HG03159 (cell line): Measurements from ENCODE around the gene PTPRS.

ENCODE experiments used
- ATAC-seq: cut with Tn5 transposase; IDR thresholded peaks from one replicate; pipeline ENCODE4 v1.9.1; 2021; ENCODE audit warnings: mild to moderate bottlenecking, moderate library complexity; ENCODE audit not compliant: unreplicated experiment

Gene PTPRS

DNA sequence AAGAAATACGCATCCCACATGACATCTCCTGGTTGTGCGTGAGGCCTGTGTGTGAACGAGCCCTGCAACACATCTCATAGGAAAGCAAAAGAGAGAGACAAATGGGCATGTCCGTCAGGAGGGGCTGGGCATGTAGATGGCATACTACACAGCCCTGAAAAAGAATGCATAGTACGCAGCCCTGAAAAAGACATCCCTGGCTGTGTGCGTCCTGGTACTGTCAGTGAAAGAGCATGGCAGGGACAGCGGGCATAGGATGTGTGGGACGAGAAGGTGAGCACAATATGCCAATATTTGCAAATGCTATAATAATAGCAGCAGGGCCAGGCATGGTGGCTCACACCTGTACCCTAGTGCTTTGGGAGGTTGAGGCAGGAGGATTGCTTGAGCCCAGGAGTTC lies 28.6 kb downstream of the PTPRS start:
- ATAC-seq, result no peak

GRCh38 chr19:5309438-5310204 lies 31.0 kb downstream of the PTPRS start:
- no peak for ATAC-seq

DNA sequence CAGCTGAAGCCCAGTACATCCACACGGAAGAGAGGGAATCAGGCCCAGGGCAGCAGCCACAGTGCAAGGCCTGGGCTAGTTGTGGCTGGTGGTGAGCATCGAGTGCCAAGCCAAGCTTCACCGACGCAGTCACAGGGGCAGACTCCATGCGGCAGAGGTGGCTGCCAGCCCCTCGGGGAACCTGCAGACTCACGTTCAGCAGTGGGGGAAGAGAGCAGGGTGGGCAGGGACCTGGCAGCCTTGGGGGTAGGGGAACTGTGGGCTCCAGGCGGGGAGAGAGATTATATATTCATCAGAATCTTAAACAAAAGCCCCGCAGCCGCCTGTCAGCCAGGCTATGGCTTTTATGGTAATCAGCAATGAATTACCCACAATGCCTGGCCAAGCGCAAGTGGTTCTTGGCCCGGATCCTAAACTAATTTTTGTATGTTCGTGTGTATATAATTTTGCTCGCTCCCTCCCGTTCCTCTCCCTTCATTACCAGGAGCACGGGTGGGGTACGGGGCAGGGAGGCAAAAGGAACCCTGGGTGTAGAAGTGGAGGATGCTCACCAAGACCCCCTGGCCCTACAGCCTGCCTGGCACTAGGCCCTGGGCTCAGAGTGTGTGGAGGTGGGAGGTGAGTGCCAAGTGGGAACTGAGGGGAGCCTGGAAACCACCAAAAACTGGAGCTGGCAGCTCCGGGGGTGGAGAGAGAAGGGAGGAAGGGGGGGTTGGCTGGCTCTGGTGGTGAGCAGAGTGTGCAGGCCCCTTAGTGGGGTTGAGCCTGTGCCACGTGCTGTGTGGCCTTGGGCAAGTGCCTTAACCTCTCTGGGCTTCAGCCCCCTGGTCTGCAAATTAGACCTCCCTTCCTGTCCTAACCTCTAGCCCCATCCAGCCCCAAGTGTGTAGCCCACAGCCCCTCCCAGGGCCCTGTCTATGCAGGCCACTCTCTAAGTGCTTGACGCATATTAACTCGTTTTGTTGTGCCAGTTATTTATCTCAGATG lies 31.9 kb downstream of the PTPRS start:
- no peak for ATAC-seq

- ATAC-seq, result no peak
Measured at GRCh38 chr19:5307655-5308054, 33.0 kb downstream of the PTPRS start.

DNA sequence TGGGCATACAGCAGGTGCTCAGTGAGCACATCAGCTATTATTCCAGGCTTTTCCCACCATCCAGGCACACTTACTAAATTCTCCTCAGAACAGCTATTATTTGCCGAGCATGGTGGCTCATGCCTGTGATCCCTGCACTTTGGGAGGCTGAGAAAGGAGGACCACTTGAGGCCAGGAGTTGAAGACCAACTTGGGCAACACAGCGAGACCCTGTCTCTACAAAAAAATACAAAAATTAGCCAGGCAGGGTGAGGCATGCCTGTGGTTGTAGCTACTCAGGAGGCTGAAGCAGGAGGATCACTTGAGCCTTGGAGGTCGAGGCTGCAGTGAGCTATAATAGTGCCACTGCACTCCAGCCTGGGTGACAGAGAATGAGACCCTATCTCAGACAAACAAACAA lies 35.4 kb downstream of the PTPRS start:
- no peak for ATAC-seq

DNA sequence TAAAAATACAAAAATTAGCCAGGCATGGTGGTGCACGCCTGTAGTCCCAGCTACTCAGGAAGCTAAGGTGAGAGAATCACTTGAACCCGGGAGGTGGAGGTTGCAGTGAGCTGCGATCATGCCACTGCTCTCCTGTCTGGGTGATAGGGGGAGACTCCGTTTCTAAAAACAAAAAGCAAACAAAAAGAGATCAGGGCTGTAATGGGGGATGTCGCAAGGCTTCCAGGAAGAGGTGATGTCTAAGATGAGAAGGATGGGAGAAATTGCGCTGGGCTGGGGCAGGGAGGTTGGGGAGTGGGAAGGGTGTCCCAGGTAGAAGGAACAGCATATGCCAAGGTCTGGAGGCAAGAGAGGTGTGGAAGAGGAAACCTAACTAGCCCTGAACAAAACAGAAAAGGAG lies 36.1 kb downstream of the PTPRS start:
- ATAC-seq, result no peak

DNA sequence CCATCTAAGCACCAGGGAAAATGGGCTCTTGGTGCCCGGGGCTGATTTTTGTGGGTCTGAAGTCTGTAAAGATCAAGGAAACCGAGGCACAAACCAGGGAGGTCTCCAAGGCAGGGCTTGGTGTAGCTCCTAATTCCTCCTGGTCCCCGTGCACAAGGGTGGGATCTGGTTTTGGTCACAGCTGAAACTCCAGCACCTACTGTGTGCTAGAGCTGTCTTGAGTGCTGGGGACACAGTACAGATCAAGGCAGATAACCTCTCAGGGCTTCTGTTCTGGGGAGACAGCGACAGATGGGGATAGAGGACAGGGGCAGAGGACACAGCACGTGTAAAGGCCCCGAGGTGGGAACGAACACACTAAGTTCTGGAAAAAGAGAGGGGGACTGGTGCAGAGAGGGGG lies 37.4 kb downstream of the PTPRS start:
- ATAC-seq, result no peak

GRCh38 chr19:5302396-5302795 lies 38.2 kb downstream of the PTPRS start:
- ATAC-seq, result no peak

DNA sequence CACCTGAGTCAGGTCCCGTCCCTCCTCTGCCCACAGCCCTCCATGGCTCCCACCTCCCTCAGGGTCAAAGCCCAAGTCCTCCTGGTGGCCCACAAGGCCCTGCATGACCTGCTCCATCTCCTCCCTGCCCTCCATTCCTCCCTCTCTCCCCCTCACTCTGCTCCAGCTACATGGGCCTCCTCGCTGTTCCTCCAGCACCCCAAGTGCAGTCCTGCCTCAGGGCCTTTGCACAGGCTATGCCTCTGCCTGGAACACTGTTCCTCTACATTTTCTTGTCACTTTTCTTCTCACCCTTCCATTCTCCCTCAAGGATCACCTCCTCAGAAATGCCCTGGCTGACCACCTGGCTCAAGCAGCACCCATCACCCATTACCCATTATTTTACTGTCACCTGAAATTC lies 41.5 kb downstream of the PTPRS start:
- no peak for ATAC-seq

GRCh38 chr19:5298471-5298901 lies 42.1 kb downstream of the PTPRS start:
- ATAC-seq, result no peak

DNA sequence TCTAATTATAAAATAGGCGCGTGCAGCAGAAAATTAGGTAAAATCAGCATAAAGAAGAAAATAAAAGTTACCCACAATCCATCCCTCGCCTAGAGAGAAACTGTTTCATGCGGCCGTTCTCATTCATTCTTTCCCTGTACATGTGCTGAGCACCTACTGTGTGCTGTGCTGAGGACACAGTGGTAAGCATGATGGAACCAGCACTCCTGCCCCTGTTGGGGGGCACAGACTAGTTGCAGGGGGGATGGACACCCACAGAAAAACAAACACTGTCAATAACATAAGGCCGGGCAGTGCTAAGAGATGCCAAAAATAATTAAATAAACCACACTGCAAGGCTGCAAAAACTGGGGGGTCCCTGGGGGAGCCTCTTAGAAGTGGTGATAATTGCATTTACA lies 43.3 kb downstream of the PTPRS start:
- ATAC-seq, result no peak

GRCh38 chr19:5296457-5297271 lies 43.9 kb downstream of the PTPRS start:
- ATAC-seq, result no peak

DNA sequence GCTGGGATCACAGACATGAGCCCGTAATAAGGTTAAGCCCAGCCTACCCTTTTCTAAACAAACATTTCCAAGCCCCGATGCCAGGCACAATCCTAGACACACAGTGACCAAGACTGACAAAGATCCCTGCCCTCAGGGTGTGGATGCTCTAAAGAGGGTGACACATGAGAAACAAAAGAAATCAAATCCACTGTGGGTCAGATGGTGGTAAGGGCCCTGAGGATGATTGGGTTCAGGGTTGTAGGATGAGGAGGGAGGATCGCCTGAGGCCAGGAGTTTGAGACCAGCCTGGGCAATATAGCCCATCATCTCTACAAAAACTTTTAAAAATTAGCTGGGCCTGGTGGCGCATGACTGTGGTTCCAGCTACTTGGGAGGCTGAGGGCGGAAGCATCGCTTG lies 44.6 kb downstream of the PTPRS start:
- ATAC-seq, result no peak

- no peak for ATAC-seq
Measured at GRCh38 chr19:5294403-5295160, 46.0 kb downstream of the PTPRS start.

DNA sequence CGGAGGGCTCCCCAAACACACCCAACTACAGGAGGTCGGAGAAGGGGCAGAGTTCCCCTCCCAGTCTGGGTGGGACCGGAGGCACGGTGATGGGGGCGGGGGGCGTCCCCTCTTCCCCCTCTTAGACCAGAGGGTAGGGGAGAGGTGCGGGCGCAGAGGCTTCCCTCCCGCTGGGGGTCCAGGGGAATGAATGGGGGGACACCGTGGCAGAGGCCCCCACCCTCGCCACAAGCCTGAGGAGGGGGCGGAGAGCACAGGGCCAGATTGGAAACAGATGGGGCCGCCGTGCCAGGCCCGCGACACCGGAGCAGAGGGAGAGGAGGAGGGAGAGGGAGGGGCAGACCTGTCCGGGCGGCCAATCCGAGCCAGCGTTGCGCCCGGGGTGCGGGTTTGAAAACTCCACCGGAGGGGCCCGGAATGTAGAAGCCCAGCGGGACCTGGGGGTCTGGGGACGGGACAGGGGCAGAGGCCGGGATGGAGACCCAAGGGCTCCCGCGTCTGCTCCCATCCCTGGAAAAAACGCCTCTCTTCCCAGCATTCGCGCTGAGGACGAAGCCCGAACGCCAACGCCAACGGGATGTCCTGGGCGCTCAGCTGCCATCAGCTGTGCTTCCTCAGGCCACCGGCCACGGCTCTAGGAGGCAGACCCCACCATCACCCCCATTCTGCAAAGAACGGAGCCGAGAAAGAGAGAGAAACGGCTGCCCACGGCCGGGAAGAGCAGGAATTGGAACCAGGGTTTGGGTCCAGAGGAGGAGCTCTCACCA lies 46.8 kb downstream of the PTPRS start:
- no peak for ATAC-seq

DNA sequence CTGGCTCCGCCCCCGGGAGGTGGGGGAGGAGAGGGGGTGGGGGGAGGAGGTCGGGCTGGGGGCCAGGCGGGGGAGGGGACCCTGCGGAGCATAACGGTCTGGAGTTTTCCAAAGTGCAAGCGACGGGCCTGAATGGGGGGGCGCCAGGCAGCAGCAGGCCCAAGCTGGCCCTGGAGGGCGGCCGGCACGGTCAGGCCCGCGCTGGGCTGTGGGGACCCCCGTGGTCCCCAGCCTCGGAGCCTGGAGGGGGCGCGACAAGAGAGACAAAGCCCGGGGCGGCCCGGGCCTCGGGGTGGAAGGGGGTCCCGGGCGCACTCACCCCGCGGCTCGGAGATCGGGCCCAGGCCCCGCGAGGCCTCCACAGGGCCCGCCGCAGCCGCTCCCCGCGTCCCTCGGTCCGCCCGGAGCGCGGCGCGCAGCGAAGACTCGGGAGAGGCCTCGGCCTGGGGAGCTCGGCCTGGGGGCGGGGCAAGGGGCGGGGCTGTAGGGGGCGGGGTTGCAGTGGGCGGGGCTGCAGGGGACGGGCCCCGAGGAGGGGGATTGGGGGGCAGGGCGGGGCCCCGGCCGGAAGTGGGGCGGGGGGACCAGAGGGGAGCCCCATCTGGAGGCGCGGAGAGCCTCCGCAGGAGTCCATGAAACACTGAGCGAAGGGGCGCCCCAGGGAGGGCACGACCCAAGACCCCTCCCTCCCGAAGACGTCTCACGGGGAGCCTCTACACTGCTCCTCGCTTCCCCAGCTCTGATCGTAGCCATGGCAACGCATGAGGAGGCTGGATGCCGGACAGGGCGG lies 47.6 kb downstream of the PTPRS start:
- no peak for ATAC-seq

GRCh38 chr19:5292453-5292821 lies 48.2 kb downstream of the PTPRS start:
- no peak for ATAC-seq

DNA sequence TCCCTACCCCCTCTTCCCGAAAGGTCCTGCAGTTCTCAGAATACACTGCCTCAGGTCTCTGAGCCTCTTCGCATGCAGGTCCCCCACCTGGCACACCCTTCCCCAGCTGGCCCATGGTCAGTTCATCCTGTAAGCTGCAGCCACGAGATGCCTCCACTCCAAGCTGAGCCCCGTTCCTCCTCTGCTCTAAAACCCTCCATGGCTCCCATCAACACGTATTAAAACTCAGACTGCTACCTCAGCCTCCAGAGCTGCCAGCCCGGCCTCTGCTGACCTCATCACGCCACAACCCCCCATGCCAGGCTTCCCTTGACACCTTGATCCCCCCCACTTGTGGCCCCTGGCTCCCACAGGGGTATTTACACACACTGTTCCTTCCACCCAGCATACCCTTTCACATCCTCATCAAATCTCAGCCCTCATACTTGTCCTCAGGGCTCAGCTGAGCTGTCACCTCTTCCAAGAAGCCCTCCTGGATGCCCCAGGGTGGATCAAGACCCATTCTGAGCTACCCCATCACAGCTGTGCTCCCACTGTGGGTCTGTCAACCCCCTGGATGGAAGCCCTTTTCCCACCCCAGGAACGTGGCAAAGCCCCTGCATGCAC lies 48.9 kb downstream of the PTPRS start:
- ATAC-seq, result no peak
